ENCODE data around the gene LIMK1.
"Not testable (repeated sequence)": the region's sequence is repeated elsewhere in the genome, so short reads cannot be mapped to it uniquely, and the experiment has no call there.

The LIMK1 gene

DNA sequence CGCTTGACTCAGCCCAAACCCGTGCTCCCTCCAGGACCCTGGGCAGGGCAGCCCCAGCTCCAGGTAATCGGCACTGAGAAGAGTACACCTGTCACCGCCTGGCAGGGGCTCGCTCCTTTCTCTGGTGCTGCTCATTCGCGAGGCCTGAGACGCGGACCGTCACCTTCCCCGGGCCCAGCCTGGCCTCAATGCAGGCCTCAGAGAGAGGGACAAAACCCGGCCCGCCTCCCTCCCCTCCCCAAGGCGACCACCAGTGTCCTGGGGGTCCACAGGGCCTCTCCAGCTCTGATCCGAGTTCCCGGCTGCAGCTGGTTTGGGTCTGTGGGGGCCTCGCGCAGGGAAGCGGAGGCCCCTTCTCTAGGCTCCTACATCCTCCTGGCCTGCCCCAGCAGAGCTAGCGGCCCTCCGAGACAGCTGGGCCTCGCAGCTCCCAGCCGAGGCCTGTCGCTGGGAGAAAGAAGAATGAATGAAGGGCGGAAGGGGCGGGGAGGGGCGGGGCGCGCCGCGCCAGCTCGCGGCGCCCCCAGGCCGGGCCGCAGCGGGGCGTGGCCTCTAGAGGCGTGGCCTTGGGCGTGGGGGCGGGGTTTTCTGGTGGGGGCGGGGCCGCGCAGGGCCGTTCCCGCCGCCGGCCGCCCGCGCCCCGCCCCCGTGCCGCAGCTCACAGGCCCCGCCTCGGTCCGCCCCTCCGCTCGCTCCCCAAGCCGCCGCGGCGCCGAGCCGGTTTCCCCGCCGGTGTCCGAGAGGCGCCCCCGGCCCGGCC is at the start of gene LIMK1:
TSS of gene LIMK1 (plus strand) at position 688 of the 760 bp plus-strand sequence. CDS start 187 bp downstream, outside the sequence.
- peak; percentile 70 for DNase-seq

DNA sequence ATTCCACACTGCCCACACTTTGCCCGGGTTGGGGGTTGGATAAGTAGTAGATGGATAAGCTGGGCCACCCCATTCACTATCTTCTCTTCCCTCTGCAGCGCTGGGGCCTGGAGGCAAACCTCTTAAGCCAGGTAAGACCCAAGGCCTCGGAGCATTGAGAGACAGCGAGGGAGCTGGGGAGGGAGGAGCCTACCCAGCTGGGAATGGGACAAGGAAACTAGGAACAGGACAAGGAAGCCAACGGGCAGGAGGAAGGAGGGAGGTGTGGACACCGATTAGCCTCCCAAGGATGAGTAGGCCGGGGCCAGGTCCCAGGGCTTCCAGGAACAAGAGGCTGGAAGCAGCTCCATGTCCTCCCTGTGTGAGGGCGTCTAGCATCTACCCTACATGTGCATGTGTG is 46.0 kb upstream of the LIMK1 start:
- no peak for DNase-seq

DNA sequence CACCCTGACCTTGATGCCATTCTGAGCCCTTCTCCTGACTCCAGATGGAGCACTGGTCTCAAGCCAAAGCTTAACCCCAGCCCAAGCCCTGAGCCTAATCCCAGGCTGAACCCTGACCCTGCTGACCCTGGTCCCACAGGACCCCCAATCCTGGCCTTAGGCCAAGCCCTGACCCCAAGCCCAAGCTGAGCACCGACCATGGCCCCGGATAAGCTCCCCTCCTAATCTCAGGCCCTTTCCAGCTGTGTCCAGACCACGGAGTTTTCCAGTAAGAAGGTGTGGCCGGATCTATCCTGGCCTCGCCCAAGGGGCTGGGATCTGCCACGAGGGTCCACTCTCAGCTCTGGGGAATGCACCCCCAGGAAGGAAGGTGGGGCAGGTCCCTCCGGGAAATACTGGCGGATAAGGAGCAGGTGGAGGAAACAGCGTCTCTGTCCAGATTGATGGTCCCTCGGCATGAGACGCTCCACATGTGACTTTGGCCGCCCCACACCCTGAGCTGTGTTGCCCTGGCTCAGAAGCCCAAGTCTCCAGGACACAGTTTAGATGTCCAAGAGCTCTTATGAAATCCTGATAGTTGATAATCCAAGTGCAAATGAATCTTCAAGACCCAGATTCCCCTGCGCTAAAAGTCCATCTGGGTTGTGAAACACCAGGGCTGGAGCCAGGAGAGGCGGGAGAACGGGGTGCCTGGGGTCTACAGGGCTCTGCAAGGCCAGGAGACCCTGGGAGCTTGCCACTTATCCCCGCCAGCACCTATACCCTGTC is 45.2 kb upstream of the LIMK1 start:
- no peak for DNase-seq

DNA sequence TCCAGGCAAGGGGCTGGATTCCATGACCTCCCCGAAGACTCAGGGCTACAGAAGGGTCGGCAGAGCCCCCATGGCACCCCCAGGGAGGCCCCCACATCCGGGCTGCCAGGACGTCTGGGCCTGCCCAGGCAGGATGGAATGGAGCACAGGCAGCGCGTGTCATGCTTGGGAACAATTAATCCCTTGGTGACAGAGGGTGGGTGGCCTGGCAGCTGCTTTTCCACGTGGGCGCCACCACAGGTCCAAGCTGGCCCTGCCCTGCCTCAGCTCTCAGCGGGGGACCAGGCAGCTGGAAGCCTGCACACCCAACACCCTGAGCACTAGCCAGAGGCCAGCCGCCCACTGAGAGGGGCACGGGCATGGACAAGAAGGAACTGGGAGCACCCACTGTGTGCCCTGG is 44.3 kb upstream of the LIMK1 start:
- DNase-seq: no peak

DNA sequence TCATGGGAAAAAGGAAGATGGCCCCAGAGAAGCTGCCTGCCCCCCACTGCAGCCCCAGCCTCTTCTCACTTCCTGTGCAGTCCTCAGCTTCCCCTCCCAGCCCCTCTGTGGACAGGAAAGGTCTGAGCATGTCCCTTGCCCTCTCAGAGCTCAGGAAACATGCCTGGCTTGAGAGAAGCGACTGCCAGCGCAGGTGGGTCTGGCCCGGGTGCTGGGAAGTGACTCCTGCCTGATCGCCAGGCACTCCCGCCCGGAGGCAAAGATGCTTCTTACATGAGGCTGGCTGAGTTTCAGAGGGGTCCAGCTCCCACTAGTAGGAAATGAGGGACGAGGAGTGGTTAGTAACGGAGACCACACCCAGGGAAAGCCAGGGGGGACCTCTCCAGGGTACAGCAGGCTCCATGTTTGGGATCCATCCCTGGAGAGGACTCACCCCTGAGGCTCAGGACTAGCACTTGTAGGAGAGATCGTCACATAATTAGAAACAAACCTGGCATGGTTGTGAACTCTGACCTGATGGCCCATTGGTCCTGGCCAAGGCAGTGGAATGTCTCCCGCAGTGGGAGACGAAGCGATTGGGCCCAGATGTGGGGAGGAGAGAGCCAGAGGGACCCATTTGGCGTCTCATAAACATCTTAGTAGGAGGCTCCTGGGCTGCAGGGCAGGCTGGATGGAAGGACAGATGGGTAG is 43.4 kb upstream of the LIMK1 start:
- DNase-seq: no peak

DNA sequence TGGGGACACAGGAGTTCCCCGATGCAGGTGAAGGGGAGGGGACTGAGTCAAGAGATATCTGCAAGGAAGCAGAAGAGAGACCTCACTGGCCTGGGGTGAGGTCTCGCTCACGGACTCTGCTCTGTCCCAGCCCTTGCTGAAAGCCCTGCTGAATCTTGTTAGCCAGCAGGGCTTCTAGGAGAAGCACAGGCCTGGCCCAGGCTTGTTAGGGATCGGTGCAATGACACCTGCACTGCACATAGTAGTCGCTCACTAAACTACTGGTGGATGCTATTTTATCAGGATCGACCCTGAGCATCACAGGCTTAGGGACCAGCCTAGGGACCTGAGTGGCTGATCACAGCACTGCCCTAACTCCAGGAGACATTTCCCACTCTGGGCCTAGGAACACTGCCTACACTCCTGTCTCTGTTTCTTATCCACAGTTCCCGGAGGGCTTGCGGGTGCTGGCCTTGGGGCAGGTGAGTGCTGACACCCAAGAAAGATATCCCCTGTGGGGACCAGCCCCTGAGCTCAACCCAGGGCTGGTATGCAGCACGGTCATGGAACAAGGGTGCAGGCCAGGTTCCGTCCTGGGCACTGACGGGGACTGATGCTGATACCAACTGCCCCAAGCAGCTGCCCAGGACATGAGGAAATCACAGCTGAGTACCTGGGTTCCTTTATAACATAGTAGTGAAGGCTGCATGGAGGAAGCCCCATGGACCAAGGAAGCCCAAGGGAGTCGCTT is 42.6 kb upstream of the LIMK1 start:
- DNase-seq: no peak

DNA sequence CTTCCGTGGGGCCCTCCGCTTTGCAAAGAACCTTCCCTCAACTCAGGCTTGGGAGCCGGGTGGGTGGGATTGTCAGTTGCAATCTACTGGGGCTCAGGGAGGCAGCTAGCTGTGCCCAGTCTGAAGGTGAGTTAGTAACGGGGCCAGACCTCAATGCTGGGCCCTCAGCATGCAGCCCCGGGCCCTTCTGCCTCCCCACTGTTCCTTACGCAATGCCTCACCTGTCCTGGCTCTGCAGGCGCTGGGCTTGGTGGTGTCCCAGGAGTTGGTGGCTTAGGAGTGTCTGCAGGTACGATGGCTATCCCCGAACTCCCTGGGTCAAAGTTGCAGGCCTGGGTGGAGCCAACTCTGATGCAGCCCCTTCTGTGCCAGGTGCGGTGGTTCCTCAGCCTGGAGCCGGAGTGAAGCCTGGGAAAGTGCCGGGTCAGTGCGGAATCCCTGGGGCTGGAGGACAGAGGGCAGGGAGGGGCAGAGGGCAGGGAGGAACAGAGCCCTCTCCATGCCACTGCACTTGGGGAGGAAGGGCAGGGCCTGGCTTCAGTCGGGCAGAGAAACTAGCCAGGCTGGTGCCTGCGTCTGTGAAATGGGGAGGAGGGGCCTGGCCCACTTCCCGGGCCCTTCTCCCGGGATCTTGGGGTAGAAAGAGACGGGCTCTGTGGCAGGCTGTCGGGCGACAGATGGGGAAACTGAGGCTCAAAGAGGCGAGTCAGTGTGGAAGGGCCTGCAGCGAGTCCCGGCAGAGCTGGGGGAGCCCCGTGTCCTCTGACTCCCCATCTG is 40.7 kb upstream of the LIMK1 start:
- DNase-seq: no peak

DNA sequence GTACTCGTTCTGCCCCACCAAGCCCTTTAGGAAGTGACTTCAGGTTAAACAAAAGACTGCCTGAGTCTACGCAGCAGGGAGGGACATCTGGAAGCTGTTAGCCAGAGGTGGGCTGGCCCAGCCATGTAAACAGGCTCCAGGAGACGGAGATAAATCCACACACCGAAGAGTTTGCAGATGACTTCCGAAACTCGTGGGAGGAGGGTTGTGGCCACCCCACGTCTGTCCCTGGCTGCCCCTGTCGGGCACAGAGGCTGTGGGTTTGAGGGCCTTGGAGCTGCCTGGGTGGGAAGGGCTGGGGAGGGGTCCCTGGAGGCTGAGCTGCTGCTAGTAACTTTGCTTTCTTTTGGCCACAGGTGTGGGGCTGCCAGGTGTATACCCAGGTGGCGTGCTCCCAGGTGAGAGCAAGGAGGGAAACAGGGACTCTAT is 40.1 kb upstream of the LIMK1 start:
- no peak for DNase-seq

DNA sequence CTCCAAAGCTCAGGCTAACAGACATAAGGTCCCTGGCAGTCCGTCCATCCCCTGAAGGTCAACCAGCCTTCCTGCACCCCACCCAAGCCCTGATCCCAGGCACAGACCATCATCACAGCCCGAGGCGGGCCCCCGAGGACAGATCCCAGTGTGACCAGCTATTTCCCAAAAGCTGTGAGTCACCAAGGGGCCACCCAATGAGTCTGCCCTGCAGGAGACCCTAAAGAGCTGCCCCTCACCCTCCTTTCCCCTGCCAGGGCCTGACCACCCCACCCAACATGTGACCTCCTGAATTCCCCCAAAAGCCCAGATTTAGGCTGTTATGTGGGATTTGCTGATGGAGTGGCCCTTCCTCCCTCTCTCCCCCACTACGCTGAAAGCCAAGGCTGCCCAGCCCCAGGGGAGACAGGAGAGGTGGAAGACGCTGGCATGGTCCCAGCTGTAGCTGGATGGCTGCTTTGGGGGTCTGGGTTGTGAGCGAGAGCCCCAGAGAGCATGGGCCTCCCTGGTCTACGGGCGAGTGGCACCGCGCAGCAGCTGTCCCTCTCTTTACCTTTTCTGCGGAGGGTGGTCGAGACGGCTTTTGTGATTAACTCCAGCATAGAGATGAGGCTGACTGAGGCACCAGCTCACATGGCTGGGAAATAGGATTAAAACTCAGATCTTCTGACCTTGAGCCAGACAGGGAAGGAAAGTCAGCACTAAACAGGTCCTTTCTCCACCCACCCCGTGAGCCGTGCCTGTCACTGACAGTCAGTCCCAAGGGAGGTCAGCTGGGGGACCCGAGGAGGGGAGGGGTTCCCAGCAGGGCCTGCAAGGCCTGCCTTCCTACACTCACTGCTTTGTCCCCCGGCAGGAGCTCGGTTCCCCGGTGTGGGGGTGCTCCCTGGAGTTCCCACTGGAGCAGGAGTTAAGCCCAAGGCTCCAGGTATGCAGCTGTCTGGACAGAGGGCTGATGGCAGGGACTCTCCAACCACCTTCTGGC is 38.9 kb upstream of the LIMK1 start:
- no peak for DNase-seq

DNA sequence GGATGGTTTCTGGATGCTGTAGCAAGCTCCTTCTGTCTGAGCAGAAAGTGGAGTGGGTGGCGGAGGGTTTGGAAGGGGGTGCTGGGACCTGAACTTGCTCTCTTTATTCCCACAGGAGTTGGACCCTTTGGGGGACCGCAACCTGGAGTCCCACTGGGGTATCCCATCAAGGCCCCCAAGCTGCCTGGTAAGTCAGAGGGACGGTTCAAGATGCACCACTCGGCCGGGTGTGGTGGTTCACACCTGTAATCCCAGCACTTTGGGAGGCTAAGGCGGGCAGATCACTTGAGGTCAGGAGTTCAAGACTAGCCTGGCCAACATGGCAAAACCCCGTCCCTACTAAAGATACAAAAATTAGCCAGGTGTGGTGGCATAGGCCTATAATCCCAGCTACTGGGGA is 37.0 kb upstream of the LIMK1 start:
- not testable (repeated sequence) for DNase-seq

DNA sequence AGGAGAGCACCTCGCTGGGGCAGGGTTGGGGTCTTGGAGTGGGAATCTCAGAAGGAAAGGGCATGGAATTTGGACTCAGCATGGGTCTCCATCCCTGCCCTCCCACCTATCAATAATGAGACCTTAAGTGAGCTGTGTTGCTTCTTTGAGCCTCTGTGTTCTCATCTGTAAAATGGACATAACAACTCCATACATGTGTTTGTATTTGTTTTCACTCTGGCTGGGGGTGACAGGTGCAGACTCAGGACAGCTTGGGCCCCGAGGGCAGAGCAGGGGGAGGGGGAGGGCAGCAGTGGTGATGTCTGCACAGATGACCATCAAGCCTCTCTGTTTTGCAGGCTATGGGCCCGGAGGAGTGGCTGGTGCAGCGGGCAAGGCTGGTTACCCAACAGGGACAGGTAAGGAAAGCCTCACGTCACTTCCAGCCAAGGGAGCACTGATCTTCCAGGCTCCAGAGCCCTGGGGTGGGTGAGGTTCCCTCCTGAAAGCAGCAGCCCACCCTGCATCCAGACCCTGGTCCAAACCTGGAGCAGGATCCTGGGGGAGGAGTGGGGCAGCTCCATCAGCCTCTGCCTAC is 35.7 kb upstream of the LIMK1 start:
- no peak for DNase-seq

DNA sequence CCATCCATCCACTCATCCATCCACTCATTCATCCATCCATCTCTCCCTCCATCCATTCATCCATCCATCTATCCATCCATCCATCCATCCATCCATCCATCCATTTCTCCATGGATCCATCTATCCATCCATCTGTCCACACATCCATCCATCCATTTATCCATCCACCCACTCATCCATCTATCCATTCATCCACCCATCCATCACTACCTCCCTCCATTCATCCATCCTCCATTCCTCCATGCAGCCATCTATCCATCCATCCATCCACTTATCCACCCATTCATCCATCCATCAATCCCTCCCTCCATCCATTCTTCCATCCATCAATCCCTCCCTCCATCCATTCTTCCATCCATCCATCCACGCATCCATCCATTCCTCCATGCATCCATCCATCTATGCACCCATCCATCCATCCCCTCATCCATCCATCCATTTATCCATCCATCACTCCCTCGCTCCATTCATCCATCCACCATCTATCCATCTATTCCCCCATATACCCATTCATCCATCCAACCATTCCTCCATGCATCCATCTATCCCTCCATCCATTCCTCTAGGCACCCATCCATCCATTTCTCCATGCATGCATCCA is 34.5 kb upstream of the LIMK1 start:
- no peak for DNase-seq

DNA sequence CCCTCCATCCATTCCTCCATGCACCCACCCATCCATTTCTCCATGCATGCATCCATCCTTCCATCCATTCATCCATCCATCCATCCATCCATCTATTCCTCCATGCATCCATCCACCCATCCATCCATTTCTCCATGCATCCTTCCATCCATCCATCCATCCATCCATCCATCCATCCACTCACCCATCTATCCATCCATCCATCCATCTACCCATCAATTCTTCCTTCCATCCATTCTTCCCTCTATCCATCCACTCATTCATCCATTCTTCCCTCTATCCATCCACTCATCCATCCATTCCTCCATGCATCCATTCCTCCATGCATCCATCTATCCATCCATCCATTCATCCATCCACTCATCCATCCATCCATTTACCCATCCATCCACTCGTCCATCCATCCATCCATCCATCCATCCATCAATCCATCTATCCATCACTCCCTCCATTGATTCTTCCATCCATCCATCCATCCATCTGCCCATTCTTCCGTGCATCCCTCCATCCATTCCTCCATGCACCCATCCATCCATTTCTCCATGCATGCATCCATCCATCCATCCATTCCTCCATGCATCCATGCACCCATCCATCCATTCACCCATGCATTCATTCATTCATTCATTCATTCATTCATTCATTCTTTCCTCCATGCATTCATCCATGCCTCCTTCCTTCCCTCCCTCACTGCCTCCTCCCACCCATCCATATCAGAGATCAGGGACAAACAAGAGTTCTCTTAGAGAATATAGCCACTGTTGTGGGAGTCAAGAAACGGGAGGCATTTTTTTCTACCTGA is 33.4 kb upstream of the LIMK1 start:
- no peak for DNase-seq

DNA sequence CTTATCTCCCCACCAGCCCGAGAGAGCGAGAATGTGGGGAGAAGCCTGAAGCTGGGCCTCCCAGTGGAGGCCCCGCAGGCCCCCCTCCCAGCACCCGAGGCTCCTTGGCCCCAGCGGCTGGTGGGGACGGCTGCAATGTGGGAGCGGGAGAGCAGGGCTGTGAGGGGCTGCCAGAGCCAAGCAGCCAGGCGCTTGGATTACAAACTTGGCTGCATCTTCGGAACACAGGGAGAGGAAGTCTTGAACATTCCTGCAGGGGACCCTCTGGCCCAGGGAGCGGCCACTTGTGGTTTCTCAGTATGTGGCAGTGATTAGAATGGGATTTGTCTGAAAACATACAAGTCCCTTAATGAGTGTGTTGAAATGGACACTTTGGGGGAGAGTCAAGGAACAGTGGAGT is 32.4 kb upstream of the LIMK1 start:
- DNase-seq: no peak

DNA sequence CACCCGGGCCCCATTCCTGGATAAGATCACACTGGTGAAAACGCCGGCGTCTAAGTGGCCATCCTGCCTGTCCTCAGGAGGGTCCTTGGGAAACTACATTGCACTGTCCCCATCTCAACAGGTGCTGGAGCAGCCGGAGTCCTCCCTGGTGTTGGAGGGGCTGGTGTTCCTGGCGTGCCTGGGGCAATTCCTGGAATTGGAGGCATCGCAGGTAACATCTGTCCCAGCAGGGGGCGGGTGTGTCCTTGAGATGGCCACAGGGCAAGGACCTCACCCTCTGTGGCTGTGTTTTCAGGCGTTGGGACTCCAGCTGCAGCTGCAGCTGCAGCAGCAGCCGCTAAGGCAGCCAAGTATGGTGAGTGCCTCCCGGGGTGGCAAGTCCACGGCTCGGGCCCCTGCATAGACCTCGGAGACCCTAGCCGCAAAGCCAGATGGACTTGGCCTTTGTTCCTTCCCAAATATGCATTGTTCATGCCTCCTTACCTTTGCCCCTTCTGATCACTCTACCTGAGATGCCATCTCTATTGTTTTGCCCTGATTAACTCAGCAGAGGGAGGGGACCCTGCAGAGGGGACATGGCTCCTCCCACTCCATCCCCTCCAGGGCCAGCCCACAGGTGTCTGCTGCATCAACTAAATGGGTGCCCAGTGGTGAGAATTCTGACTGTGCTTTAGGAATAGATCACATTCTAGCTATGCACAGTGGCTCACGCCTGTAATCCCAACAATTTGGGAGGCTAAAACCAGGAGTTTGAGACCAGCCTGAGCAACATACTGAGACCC is 31.8 kb upstream of the LIMK1 start:
- DNase-seq: no peak

DNA sequence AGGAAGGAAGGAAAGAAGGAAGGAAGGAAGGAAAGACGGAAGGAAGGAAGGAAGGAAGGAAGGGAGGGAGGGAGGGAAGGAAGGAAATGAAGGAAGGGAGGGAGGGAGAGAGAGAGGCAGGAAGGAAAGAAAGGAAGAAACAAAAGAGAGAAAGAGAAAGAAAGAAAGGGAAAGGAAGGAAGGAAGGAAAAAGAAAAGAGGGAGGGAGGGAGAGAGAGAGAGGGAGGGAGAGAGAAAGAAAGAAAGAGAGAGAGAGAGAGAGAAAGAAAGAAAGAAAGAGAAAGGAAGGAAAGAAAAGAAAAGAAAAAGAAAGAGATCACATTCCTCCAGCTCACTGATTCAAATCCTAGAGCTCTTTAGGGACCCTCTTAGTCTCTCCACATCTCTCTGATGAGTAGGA is 31.0 kb upstream of the LIMK1 start:
- no peak for DNase-seq

DNA sequence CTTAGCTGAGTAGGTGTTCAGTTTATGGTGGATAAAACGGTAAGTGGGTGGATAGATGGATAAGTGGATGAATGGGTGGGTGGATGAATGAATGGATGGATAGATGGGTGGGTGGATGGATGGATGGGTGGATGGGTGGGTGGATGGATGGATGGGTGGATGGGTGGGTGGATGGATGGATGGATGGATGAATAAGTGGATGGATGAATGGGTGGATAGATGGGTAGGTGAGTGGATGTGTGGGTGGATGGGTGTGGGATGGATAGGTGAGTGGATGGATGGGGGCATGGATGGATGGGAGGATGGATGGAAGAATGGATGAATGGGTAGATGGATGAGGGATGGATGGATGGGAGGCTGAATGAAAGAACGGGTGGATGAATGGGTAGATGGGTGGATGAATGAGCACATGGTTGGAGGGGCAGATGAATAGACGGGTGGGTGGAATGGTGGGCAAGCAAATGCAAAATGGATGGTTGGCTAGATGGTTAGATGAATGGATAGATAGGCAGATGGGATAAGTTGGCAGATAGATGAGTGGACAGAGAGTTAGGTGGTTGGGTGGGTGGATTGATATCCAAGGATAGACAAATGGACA is 29.9 kb upstream of the LIMK1 start:
- DNase-seq: no peak

Measured in NCI-H1048 (cell line).